ENCODE results near the gene REELD1.

REELD1 gene

GRCh38 chr4:146274774-146275173, 60.4 kb downstream of the REELD1 start:
- no peak overlapping the region for H3K4me3 ChIP-seq (ENCODE audit: low read depth, low read length)

DNA sequence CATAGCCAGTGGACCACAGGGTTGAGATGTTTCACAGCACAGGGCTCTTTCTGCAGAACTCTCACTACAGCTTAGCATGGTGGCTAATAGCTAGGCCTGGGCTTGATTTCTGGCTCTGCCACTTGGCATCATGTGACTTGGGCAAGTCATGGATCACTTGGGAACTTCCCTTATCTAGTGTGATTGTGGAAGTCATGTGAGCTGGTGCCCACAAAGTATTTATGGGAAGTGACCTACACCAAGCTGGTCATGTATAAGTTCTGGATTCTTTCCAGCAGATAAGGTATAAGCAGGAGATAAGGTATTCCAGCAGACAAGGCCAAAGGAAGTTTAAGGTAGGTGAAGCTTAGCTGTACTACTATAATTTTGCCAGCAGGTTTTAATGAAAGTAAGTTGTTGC, 61.0 kb downstream of the REELD1 start:
- TF ChIP-seq CTCF (IDR thresholded peaks at IDR 0.05; ENCODE audit: low read depth, low read length) = no peak
- H3K4me3 ChIP-seq (ENCODE audit: low read depth, low read length) = no peak overlapping the region

More at GRCh38 chr4:146274774-146275173, 60.4 kb downstream of the REELD1 start:
- TF ChIP-seq CTCF (IDR thresholded peaks at IDR 0.05; ENCODE audit: low read depth, low read length) = no peak

GRCh38 chr4:146278986-146279385, 64.6 kb downstream of the REELD1 start:
- no peak overlapping the region for H3K4me3 ChIP-seq (ENCODE audit: low read depth, low read length)
- TF ChIP-seq CTCF (IDR thresholded peaks at IDR 0.05; ENCODE audit: low read depth, low read length) = no peak
